Erythroblast (primary cell): ENCODE results near the gene USP1.

Experiments
- GATA1 ChIP-seq: IDR thresholded peaks from 2 replicates; pipeline ENCODE4 v1.6.1; 2011; ENCODE audit warnings: low read depth, mild to moderate bottlenecking, control low read depth, low read length, moderate library complexity
- POLR2A ChIP-seq: IDR thresholded peaks from 2 replicates; pipeline ENCODE4 v1.6.1; 2011; ENCODE audit warnings: mild to moderate bottlenecking, low read length

DNA sequence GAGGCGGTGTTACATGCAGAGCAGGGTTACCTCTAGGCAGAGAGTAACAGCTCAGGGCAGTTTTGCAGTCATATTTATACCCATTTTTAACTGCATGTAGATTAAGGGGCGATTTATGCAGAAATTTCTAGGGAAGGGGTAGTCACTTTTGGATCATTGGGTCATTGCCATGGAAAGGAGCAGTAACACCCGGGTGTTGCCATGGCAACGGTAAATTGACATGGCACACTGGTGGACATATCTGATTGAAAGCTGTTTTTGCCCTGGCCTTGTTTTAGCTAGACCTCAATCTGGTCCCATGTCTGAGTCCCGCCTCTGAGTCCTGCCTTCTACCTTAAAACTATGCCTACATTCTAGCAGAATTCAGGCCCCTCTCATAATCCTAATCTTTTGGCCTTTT lies 11.8 kb upstream of the USP1 start:
- TF ChIP-seq POLR2A (no peak), GATA1 (no peak)
